Measurements from ENCODE around the gene RNF220.

The RNF220 gene

DNA sequence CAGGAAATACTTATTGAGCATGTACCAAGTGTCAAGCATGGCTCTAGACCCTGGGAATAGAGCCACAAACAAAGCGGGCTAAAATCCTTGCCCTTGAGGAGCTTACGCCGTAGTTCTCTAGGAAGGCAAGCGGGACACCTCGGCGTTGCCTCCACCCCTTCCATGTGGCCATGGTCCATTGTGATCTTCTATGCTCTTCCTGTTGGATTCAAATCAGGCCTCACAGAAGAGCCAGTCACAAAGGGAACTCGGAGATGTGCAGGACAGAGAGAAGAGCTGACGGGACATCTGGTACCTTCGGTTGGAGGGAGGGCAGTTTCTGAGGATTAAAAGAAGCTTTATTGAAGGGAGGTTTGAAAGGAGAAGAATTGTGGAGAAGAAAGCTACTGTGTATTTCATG lies 139.9 kb downstream of the RNF220 start:
- Histone ChIP-seq H3K9me3 (ENCODE audit: low read depth, low read length) (no peaks in the 10 kb centered on the region), H3K4me3 (no peak overlapping the region), H3K36me3 (ENCODE audit: insufficient read depth, low read length) (no peaks in the 10 kb centered on the region), H3K9ac (ENCODE audit: insufficient read length) (no peak overlapping the region), H3K27ac (no peak overlapping the region)
- TF ChIP-seq EZH2 (IDR thresholded peaks at IDR 0.05) (no peak), FOXP2 (optimal IDR thresholded peaks at IDR 0.05; ENCODE audit: control extremely low read depth, extremely low read length, insufficient read depth) (no peak)
- no peak for DNase-seq (ENCODE audit: low read depth, low spot score)

DNA sequence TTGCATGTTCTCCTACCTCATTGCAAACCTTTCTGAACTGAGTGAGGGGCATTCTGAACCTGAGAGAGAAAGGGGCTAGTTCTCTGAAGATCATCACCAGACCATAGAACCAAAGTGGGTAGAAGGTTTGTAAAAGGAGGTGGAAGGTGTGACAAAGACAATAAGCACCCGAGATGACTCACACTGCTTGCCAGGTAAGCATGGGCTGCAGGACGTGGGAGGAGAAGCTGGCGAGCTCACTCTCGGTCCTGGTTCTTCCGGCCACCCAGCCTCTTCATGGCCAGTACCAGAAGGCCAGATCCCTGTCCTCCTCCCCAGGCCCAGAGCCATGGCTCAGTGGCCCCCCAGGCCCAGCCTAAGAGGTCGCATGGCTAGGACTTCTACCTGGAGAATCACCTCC lies 140.9 kb downstream of the RNF220 start:
- Histone ChIP-seq H3K4me3 (no peak overlapping the region), H3K9ac (ENCODE audit: insufficient read length) (no peak overlapping the region), H3K27ac (no peak overlapping the region), H3K9me3 (ENCODE audit: low read depth, low read length) (no peaks in the 10 kb centered on the region), H3K36me3 (ENCODE audit: insufficient read depth, low read length) (no peaks in the 10 kb centered on the region)
- TF ChIP-seq FOXP2 (optimal IDR thresholded peaks at IDR 0.05; ENCODE audit: control extremely low read depth, extremely low read length, insufficient read depth) (no peak), EZH2 (IDR thresholded peaks at IDR 0.05) (no peak), POLR2AphosphoS5 (IDR thresholded peaks at IDR 0.05; ENCODE audit: borderline replicate concordance, low read depth, low read length) (no peak)
- no peak for DNase-seq (ENCODE audit: low read depth, low spot score)

DNA sequence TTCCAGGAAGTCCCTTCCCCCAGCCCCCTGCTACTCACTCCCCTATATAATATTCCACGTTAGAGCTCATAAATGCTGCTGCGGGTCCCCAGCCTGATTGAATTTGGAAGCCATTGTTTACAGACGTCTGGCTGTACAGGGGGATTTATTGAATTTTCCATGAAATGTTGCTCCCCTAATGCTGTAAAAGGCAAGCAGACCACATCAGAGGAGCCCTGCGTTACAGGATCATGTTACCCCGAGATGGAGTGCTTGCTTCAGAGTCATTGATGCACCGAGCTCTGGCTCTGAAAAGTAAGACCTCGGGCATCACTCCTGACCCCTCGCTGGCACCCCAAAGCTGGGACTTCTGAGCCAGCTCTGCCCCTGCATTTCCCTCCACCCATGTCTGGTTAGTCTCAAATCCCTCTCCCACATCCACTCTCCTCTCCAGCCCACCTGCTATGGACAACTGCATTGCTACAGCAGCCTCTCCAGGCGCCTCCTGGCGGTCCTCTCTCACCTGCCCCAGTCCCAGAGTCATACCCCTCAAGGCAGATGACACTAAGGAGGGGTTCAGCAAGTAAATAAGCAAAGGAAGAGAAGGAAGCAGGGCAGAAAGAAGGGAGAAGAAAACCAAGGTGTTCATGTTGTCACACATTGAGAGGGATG lies 141.5 kb downstream of the RNF220 start:
- TF ChIP-seq EZH2 (IDR thresholded peaks at IDR 0.05) (no peak), FOXP2 (optimal IDR thresholded peaks at IDR 0.05; ENCODE audit: control extremely low read depth, extremely low read length, insufficient read depth) (no peak), POLR2AphosphoS5 (IDR thresholded peaks at IDR 0.05; ENCODE audit: borderline replicate concordance, low read depth, low read length) (no peak)
- Histone ChIP-seq H3K9ac (ENCODE audit: insufficient read length) (no peak overlapping the region), H3K36me3 (ENCODE audit: insufficient read depth, low read length) (no peaks in the 10 kb centered on the region), H3K4me3 (no peak overlapping the region), H3K27ac (no peak overlapping the region), H3K9me3 (ENCODE audit: low read depth, low read length) (no peaks in the 10 kb centered on the region)
- DNase-seq (ENCODE audit: low read depth, low spot score), result no peak

DNA sequence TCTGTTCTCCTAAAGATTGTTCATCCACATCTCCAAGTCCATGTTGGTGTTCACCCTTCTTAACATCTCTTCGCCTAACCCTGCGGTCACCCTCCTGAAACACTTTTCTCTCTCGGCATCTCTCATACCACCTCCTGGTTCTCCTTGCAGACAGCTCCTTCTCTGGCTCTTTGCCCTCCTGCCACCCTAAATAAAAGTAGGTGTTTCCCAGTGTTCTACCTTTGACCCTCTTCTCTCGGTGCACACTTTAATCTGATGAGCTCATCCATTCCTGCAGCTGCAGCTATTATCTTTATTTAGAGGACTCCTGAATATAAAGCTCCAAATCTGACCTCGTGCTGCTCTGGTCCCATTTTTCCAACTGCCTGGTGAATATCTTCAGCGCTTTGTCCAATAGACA lies 142.3 kb downstream of the RNF220 start:
- no peak for TF ChIP-seq POLR2AphosphoS5 (IDR thresholded peaks at IDR 0.05; ENCODE audit: borderline replicate concordance, low read depth, low read length)
- no peak for TF ChIP-seq FOXP2 (optimal IDR thresholded peaks at IDR 0.05; ENCODE audit: control extremely low read depth, extremely low read length, insufficient read depth)
- no peak for TF ChIP-seq EZH2 (IDR thresholded peaks at IDR 0.05)
- Histone ChIP-seq H3K9me3 (ENCODE audit: low read depth, low read length) (no peaks in the 10 kb centered on the region), H3K9ac (ENCODE audit: insufficient read length) (no peak overlapping the region), H3K27ac (no peak overlapping the region), H3K4me3 (no peak overlapping the region), H3K36me3 (ENCODE audit: insufficient read depth, low read length) (no peaks in the 10 kb centered on the region)
- DNase-seq (ENCODE audit: low read depth, low spot score), result no peak

DNA sequence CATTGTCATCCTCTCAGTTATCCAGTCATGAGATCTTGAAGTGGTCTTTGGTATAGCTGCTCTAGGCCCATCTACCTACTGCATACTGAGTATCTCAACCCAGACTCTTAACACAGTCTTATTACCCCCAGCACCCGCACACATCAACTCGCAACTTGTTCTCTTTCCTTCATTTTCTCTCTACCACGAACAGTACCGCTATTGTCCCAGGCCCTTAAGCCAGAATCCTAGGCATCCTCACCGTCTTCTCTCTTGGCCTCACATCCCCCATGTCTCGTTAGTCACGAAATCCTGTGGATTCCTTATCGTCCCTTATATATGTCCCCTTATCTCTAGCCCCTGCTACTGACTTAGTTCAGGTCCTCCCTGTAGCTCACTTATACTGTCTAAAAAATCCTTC lies 142.8 kb downstream of the RNF220 start:
- TF ChIP-seq POLR2AphosphoS5 (IDR thresholded peaks at IDR 0.05; ENCODE audit: borderline replicate concordance, low read depth, low read length), result no peak
- no peak for TF ChIP-seq FOXP2 (optimal IDR thresholded peaks at IDR 0.05; ENCODE audit: control extremely low read depth, extremely low read length, insufficient read depth)
- TF ChIP-seq EZH2 (IDR thresholded peaks at IDR 0.05), result no peak
- Histone ChIP-seq H3K4me3 (no peak overlapping the region), H3K9me3 (ENCODE audit: low read depth, low read length) (no peaks in the 10 kb centered on the region), H3K9ac (ENCODE audit: insufficient read length) (no peak overlapping the region), H3K27ac (no peak overlapping the region), H3K36me3 (ENCODE audit: insufficient read depth, low read length) (no peaks in the 10 kb centered on the region)
- DNase-seq (ENCODE audit: low read depth, low spot score), result no peak

DNA sequence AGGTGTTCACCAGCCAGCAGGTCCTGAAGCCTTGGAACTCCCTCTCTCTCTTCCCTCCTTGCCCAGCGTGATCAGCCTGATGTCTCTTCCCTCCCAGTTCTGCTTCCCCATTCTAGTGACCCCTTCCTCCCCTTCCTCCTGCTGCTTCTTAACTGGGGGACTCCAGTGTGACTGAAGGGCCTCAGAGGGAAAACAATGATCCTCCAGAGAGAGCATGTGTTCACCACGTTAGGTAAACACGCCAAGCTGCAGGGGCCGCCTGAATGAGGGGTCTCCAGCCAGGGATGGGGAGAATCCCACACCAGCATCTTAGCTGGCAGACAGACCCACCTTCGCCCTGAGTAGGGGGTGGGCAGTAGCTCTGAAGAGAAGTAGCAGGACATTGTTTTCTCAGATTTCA lies 144.5 kb downstream of the RNF220 start:
- TF ChIP-seq POLR2AphosphoS5 (IDR thresholded peaks at IDR 0.05; ENCODE audit: borderline replicate concordance, low read depth, low read length) (no peak), EZH2 (IDR thresholded peaks at IDR 0.05) (no peak), FOXP2 (optimal IDR thresholded peaks at IDR 0.05; ENCODE audit: control extremely low read depth, extremely low read length, insufficient read depth) (no peak)
- H3K36me3 ChIP-seq (ENCODE audit: insufficient read depth, low read length), result no peaks in the 10 kb centered on the region
- no peaks in the 10 kb centered on the region for H3K9me3 ChIP-seq (ENCODE audit: low read depth, low read length)
- no peak overlapping the region for H3K9ac ChIP-seq (ENCODE audit: insufficient read length)
- H3K4me3 ChIP-seq, result no peak overlapping the region
- H3K27ac ChIP-seq, result no peak overlapping the region
- no peak for DNase-seq (ENCODE audit: low read depth, low spot score)

DNA sequence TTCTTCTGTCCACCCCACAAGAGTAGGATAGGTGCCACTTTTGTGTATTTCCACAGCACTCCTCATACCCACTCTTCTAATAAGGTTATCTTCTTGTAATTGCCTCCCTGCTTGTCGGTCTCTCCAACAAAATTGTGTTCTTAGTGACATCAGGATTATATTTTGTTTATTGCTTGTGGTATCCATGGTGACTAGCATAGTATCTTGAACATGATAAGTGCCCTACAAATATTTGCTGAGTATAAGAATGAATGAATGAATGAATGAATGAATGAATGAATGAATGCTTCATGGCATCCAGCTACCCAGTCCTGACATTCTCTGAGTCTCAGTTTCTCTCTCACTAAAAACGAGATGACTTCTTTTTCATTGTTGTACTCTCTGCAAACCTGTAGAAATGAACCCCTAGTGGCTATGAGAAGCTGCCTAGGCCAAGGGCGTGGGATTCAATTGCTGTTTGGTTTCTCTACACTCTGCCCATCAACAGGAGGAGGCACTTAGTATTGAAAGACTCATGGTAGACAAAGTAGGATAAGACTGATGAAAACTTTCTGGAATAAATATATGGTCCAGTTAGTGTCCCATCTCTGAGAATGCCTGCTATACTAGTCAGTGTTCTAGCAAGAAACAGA lies 148.2 kb downstream of the RNF220 start:
- TF ChIP-seq POLR2AphosphoS5 (IDR thresholded peaks at IDR 0.05; ENCODE audit: borderline replicate concordance, low read depth, low read length) (no peak), FOXP2 (optimal IDR thresholded peaks at IDR 0.05; ENCODE audit: control extremely low read depth, extremely low read length, insufficient read depth) (no peak), EZH2 (IDR thresholded peaks at IDR 0.05) (no peak)
- H3K9me3 ChIP-seq (ENCODE audit: low read depth, low read length), result no peaks in the 10 kb centered on the region
- H3K4me3 ChIP-seq, result no peak overlapping the region
- H3K36me3 ChIP-seq (ENCODE audit: insufficient read depth, low read length), result no peaks in the 10 kb centered on the region
- H3K9ac ChIP-seq (ENCODE audit: insufficient read length), result no peak overlapping the region
- DNase-seq (ENCODE audit: low read depth, low spot score), result no peak
- no peak overlapping the region for H3K27ac ChIP-seq

DNA sequence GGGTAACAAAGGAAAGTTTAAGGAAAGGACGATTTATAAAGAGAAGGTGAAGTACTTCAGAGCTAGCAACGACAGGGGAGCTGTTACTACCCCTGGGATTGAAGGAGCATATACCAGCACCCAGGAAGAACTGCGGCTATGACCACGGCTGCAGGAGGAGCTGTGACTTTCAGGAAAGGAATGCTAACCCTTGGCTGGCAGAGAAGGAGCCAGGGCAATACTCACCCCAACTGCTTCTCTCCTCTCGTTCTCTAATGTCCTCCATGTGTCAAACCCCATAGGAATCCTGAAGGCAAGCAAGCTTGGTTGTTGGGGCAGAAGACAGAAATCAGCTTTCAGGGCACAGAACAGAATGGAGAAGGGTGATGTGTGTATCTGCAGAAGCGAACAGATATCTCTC lies 148.7 kb downstream of the RNF220 start:
- Histone ChIP-seq H3K4me3 (no peak overlapping the region), H3K9me3 (ENCODE audit: low read depth, low read length) (no peaks in the 10 kb centered on the region), H3K36me3 (ENCODE audit: insufficient read depth, low read length) (no peaks in the 10 kb centered on the region), H3K9ac (ENCODE audit: insufficient read length) (no peak overlapping the region), H3K27ac (no peak overlapping the region)
- TF ChIP-seq EZH2 (IDR thresholded peaks at IDR 0.05) (no peak), POLR2AphosphoS5 (IDR thresholded peaks at IDR 0.05; ENCODE audit: borderline replicate concordance, low read depth, low read length) (no peak), FOXP2 (optimal IDR thresholded peaks at IDR 0.05; ENCODE audit: control extremely low read depth, extremely low read length, insufficient read depth) (no peak)
- no peak for DNase-seq (ENCODE audit: low read depth, low spot score)

DNA sequence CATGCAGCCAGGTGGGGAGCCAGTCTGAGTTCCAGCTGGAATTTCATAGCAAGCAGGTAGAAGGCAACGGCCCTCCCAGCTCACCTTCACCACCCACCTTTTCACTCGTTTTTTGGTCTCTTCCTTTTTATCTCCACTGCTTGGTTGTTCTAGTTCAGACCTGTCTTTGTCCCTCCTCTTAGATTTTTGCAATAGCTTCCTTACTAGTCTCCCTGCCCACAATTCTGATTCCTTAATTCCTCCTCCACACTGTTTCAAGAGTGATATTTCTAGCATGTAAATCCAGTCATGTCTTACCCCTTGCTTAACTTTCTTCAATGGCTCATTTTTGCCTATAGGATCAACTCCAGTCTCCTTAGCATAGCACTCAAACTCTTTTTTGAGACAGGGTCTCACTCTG lies 149.7 kb downstream of the RNF220 start:
- no peak for DNase-seq (ENCODE audit: low read depth, low spot score)
- Histone ChIP-seq H3K27ac (no peak overlapping the region), H3K9me3 (ENCODE audit: low read depth, low read length) (no peaks in the 10 kb centered on the region), H3K9ac (ENCODE audit: insufficient read length) (no peak overlapping the region), H3K4me3 (no peak overlapping the region), H3K36me3 (ENCODE audit: insufficient read depth, low read length) (no peaks in the 10 kb centered on the region)
- TF ChIP-seq EZH2 (IDR thresholded peaks at IDR 0.05) (no peak), FOXP2 (optimal IDR thresholded peaks at IDR 0.05; ENCODE audit: control extremely low read depth, extremely low read length, insufficient read depth) (no peak), POLR2AphosphoS5 (IDR thresholded peaks at IDR 0.05; ENCODE audit: borderline replicate concordance, low read depth, low read length) (no peak)

All from SK-N-MC (cell line).